WTC11 (cell line): ENCODE measurements around the gene EVA1A. TPM values are rescaled to one million over a fixed set of nuclear protein-coding genes. Genes with fewer than 3 reads are reported as not detected.

ENCODE experiments used
- ATAC-seq: fragments of 200-7000 bp; cut with Tn5 transposase; 2 replicates; pipeline ENCODE4 v1.10.0; 2021; ENCODE audit warnings: mild to moderate bottlenecking, moderate library complexity
- CTCF ChIA-PET: fragments of 300-600 bp; sonication (Branson Sonifier 250); formaldehyde crosslinking; loops from one replicate; lab custom pipeline; 2021; ENCODE audit warnings: antibody characterized with exemption; lab: Charles Lee
- POLR2A ChIA-PET: fragments of 350-600 bp; sonication (Branson Sonifier 250); formaldehyde crosslinking; loops from one replicate; lab custom pipeline; 2021; ENCODE audit warnings: antibody characterized with exemption; lab: Charles Lee
- DNase-seq: peaks from one replicate; pipeline ENCODE4 v3.0.0; 2021; ENCODE audit warnings: low spot score
- H3K27ac Mint-ChIP-seq: 2 replicates; pipeline ENCODE4 v1.8.0; 2021; ENCODE audit warnings: mixed read lengths
- H3K27me3 Mint-ChIP-seq: 2 replicates; pipeline ENCODE4 v1.8.0; 2021; ENCODE audit warnings: low read depth, mild to moderate bottlenecking, moderate library complexity, mixed read lengths
- H3K36me3 Mint-ChIP-seq: 2 replicates; pipeline ENCODE4 v1.8.0; 2021; ENCODE audit warnings: mixed read lengths
- H3K4me1 Mint-ChIP-seq: 2 replicates; pipeline ENCODE4 v1.8.0; 2022; ENCODE audit warnings: mixed read lengths
- H3K4me3 Mint-ChIP-seq: 2 replicates; pipeline ENCODE4 v1.8.0; 2021; ENCODE audit warnings: mild to moderate bottlenecking, moderate library complexity, mixed read lengths
- H3K9me3 Mint-ChIP-seq: 2 replicates; pipeline ENCODE4 v1.8.0; 2021; ENCODE audit warnings: mixed read lengths
- ATF1 ChIP-seq: sonication (generic); formaldehyde crosslinking; IDR thresholded peaks from 2 replicates; pipeline ENCODE4 v1.8.1; 2023; ENCODE audit warnings: mild to moderate bottlenecking, moderate library complexity, missing genetic modification reagents
- ATF3 ChIP-seq: sonication (generic); formaldehyde crosslinking; conservative IDR thresholded peaks from 2 replicates; pipeline ENCODE4 v1.8.1; 2022; ENCODE audit warnings: mild to moderate bottlenecking, missing genetic modification reagents
- CREB1 ChIP-seq: sonication (generic); formaldehyde crosslinking; IDR thresholded peaks from 2 replicates; pipeline ENCODE4 v1.8.0; 2023; ENCODE audit warnings: mild to moderate bottlenecking, missing genetic modification reagents
- ESRRA ChIP-seq: sonication (generic); formaldehyde crosslinking; IDR thresholded peaks from 2 replicates; pipeline ENCODE4 v1.8.1; 2022; ENCODE audit warnings: mild to moderate bottlenecking, missing genetic modification reagents, borderline replicate concordance
- FOXK1 ChIP-seq: sonication (generic); formaldehyde crosslinking; IDR thresholded peaks from 2 replicates; pipeline ENCODE4 v1.8.0; 2022; ENCODE audit warnings: mild to moderate bottlenecking, moderate library complexity, missing genetic modification reagents
- GABPB1 ChIP-seq: sonication (generic); formaldehyde crosslinking; IDR thresholded peaks from 2 replicates; pipeline ENCODE4 v1.8.1; 2023; ENCODE audit warnings: mild to moderate bottlenecking, missing genetic modification reagents
- GRHL2 ChIP-seq: fragments of 250-450 bp; sonication (Bioruptor Pico); IDR thresholded peaks from 2 replicates; pipeline ENCODE4 v1.8.0; 2022; ENCODE audit warnings: mild to moderate bottlenecking, moderate library complexity; ENCODE audit not compliant: insufficient replicate concordance, severe bottlenecking
- HMGA2 ChIP-seq: fragments of 250-450 bp; sonication (Bioruptor Pico); IDR thresholded peaks from 2 replicates; pipeline ENCODE4 v1.4.0; 2021; ENCODE audit warnings: mild to moderate bottlenecking, moderate library complexity
- IRF2 ChIP-seq: sonication (generic); formaldehyde crosslinking; IDR thresholded peaks from 2 replicates; pipeline ENCODE4 v1.8.0; 2022; ENCODE audit warnings: low read depth, missing genetic modification reagents, borderline replicate concordance
- JAZF1 ChIP-seq: fragments of 250-450 bp; sonication (Bioruptor Pico); IDR thresholded peaks from 2 replicates; pipeline ENCODE4 v1.9.0; 2021; ENCODE audit warnings: moderate library complexity, mild to moderate bottlenecking, inconsistent platforms
- NFATC4 ChIP-seq: fragments of 250-450 bp; sonication (Bioruptor Pico); IDR thresholded peaks from 2 replicates; pipeline ENCODE4 v1.9.0; 2021; ENCODE audit warnings: mild to moderate bottlenecking
- RELA ChIP-seq: sonication (generic); formaldehyde crosslinking; IDR thresholded peaks from 2 replicates; pipeline ENCODE4 v1.8.1; 2022; ENCODE audit warnings: missing genetic modification reagents, mild to moderate bottlenecking, borderline replicate concordance
- SMAD4 ChIP-seq: sonication (generic); formaldehyde crosslinking; IDR thresholded peaks from 2 replicates; pipeline ENCODE4 v1.8.0; 2022; ENCODE audit warnings: mild to moderate bottlenecking, missing genetic modification reagents
- ZBTB21 ChIP-seq: sonication (generic); formaldehyde crosslinking; IDR thresholded peaks from 2 replicates; pipeline ENCODE4 v1.8.1; 2023; ENCODE audit warnings: mild to moderate bottlenecking, missing genetic modification reagents, borderline replicate concordance
- ZNF219 ChIP-seq: sonication (generic); formaldehyde crosslinking; IDR thresholded peaks from 2 replicates; pipeline ENCODE4 v1.8.0; 2023; ENCODE audit warnings: missing genetic modification reagents, mild to moderate bottlenecking, borderline replicate concordance
- ZNF263 ChIP-seq: sonication (generic); formaldehyde crosslinking; IDR thresholded peaks from 2 replicates; pipeline ENCODE4 v1.8.1; 2022; ENCODE audit warnings: low read depth, mild to moderate bottlenecking, moderate library complexity, missing genetic modification reagents
- ZNF416 ChIP-seq: fragments of 250-450 bp; sonication (Bioruptor Pico); IDR thresholded peaks from 2 replicates; pipeline ENCODE4 v1.9.0; 2021; ENCODE audit warnings: mild to moderate bottlenecking, inconsistent platforms
- total RNA-seq: library from RNA; stranded (reverse); gene quantifications from 3 replicates; pipeline ENCODE4 v1.2.3, GENCODE V29; 2021
- TF ChIP-seq, protein P1 (sequence below): sonication (generic); formaldehyde crosslinking; IDR thresholded peaks from 2 replicates; pipeline ENCODE4 v1.8.0; 2022; ENCODE audit warnings: mild to moderate bottlenecking, missing genetic modification reagents
- TF ChIP-seq, protein P2 (sequence below): sonication (generic); formaldehyde crosslinking; IDR thresholded peaks from 2 replicates; pipeline ENCODE4 v1.8.0; 2023; ENCODE audit warnings: mild to moderate bottlenecking, missing genetic modification reagents
- TF ChIP-seq, protein P3 (sequence below): sonication (generic); formaldehyde crosslinking; IDR thresholded peaks from 2 replicates; pipeline ENCODE4 v1.8.1; 2023; ENCODE audit warnings: mild to moderate bottlenecking, missing genetic modification reagents, moderate library complexity

The EVA1A gene
- total RNA-seq, 1 experiment from 2014 or later = 4.1 TPM

DNA sequence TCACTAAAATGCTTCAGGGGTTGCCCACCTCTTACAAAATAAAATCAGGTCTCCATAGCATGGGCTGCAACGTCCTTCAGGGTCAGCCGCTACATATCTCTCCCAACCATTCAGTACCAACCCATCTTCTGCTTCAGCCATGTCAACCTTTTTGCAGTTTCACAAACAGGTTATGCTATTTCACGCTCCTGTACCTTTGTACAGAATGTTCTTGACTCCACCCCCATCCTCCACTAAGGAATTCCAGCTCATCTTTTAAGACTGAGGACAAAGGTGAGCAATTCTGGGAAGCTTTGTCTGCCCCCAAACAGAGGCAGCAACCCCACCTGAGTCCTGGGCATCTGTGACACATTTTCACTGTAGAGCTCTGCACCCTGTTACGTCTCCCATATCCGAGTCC is 8.8 kb upstream of the EVA1A start (continued):
- TF ChIP-seq NFATC4 (CRISPR knock-in tag) = no peak
- TF ChIP-seq, protein P1, sequence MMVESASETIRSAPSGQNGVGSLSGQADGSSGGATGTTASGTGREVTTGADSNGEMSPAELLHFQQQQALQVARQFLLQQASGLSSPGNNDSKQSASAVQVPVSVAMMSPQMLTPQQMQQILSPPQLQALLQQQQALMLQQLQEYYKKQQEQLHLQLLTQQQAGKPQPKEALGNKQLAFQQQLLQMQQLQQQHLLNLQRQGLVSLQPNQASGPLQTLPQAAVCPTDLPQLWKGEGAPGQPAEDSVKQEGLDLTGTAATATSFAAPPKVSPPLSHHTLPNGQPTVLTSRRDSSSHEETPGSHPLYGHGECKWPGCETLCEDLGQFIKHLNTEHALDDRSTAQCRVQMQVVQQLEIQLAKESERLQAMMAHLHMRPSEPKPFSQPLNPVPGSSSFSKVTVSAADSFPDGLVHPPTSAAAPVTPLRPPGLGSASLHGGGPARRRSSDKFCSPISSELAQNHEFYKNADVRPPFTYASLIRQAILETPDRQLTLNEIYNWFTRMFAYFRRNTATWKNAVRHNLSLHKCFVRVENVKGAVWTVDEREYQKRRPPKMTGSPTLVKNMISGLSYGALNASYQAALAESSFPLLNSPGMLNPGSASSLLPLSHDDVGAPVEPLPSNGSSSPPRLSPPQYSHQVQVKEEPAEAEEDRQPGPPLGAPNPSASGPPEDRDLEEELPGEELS (CRISPR knock-in tag) = no peak
- TF ChIP-seq GRHL2 (CRISPR knock-in tag) = no peak
- no peak for TF ChIP-seq ZNF416
- TF ChIP-seq FOXK1 = no peak
- TF ChIP-seq, all 79 proteins: peak for 0

DNA sequence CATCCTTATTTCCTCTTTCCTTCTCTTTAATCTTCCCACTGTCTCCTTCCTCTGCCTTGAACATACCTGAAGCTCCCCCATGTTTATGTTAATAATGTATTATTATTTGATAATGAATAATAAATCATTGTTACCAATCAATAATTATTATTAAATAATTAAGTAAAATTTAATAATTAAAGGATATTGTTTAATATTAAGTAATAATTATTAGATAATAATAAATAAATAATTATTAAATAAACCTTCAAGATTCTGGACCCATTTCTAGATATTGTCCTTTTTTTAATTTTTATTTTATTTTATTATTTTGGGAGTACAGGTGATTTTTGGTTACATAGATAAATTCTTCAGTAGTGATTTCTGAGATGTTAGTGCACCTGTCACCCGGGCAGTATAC is 7.4 kb upstream of the EVA1A start:
- no peak for DNase-seq
- ChIA-PET POLR2A (no interaction called here), CTCF (no interaction called here)
- H3K4me1 Mint-ChIP-seq = peaks cover 6% of the 10 kb centered on the region
- H3K27me3 Mint-ChIP-seq = peaks cover 2% of the 10 kb centered on the region
- no peak overlapping the region for H3K27ac Mint-ChIP-seq
- ATAC-seq = no peak
- H3K36me3 Mint-ChIP-seq = no peaks in the 10 kb centered on the region
- no peaks in the 10 kb centered on the region for H3K9me3 Mint-ChIP-seq
- H3K4me3 Mint-ChIP-seq = no peak overlapping the region
- TF ChIP-seq ESRRA (CRISPR knock-in tag) (no peak), ZBTB21 (CRISPR knock-in tag) (no peak), ATF1 (no peak), HMGA2 (peak; percentile 99)
- TF ChIP-seq, all 79 proteins: peak for 1

- Mint-ChIP-seq H3K27ac (no peak overlapping the region), H3K36me3 (no peaks in the 10 kb centered on the region), H3K27me3 (peaks cover 20% of the 10 kb centered on the region), H3K4me3 (no peak overlapping the region), H3K9me3 (no peaks in the 10 kb centered on the region), H3K4me1 (peaks cover 18% of the 10 kb centered on the region)
- CTCF ChIA-PET = interaction anchor here (1.4 kb wide), 1 partner anchor 62 kb away, joined by 4 read pairs; no protein-coding TSS in a partner anchor
- DNase-seq (no peak), ATAC-seq (no peak)
- TF ChIP-seq, protein P2, sequence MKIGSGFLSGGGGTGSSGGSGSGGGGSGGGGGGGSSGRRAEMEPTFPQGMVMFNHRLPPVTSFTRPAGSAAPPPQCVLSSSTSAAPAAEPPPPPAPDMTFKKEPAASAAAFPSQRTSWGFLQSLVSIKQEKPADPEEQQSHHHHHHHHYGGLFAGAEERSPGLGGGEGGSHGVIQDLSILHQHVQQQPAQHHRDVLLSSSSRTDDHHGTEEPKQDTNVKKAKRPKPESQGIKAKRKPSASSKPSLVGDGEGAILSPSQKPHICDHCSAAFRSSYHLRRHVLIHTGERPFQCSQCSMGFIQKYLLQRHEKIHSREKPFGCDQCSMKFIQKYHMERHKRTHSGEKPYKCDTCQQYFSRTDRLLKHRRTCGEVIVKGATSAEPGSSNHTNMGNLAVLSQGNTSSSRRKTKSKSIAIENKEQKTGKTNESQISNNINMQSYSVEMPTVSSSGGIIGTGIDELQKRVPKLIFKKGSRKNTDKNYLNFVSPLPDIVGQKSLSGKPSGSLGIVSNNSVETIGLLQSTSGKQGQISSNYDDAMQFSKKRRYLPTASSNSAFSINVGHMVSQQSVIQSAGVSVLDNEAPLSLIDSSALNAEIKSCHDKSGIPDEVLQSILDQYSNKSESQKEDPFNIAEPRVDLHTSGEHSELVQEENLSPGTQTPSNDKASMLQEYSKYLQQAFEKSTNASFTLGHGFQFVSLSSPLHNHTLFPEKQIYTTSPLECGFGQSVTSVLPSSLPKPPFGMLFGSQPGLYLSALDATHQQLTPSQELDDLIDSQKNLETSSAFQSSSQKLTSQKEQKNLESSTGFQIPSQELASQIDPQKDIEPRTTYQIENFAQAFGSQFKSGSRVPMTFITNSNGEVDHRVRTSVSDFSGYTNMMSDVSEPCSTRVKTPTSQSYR (CRISPR knock-in tag) = no peak
- TF ChIP-seq GABPB1 (CRISPR knock-in tag) = peak; percentile 30; the same call in 1 of the 2 replicates
- TF ChIP-seq ZNF416 = no peak
- POLR2A ChIA-PET = no interaction called here
These were observed 5.0 kb upstream of the EVA1A start for GRCh38 chr2:75565472-75566462.

DNA sequence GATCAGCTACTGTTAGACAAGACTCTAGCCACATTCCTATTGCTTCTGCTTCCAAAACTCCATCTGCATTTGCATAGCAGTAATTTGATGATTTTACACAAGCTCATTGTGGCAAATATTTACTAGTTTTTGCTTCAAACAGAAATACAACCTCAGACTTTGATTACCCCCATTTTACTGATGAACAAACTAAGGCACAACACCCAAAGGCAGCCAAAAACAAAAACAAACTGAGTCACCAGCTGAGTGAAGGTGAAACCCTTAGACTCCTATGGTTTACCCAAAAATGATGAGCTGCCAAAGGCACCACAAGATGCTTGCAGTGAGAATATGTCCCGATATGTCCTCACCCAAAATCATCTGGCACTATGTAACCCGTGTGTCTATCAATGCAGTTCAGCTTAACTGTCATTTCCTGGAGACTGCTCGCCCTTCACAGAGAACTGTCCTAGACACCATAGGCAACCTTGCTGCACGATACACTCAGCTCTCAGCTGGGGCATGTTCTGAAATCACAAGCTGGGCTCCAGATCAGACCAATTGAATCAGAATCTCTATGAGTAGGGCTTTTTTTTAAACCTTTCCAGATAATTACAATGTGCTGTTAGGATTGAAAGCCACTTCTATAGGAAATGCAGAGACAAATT is 4.1 kb upstream of the EVA1A start:
- ChIA-PET POLR2A (interaction anchor here (0.8 kb wide), 1 partner anchor 1125 kb away, joined by 3 read pairs; no protein-coding TSS in a partner anchor), CTCF (interaction anchor here (1.1 to 1.5 kb wide), 3 partner anchors 9 to 63 kb away, joined by 3 to 4 read pairs (median 3); no protein-coding TSS in a partner anchor)
- H3K4me1 Mint-ChIP-seq = peaks cover 20% of the 10 kb centered on the region
- TF ChIP-seq RELA (CRISPR knock-in tag) = no peak
- no peak for TF ChIP-seq CREB1 (CRISPR knock-in tag)
- no peak for TF ChIP-seq ZNF219
- no peak for TF ChIP-seq JAZF1 (CRISPR knock-in tag)
- TF ChIP-seq ATF3 (CRISPR knock-in tag) = no peak
- no peak for TF ChIP-seq IRF2 (CRISPR knock-in tag)
- TF ChIP-seq, protein P3, sequence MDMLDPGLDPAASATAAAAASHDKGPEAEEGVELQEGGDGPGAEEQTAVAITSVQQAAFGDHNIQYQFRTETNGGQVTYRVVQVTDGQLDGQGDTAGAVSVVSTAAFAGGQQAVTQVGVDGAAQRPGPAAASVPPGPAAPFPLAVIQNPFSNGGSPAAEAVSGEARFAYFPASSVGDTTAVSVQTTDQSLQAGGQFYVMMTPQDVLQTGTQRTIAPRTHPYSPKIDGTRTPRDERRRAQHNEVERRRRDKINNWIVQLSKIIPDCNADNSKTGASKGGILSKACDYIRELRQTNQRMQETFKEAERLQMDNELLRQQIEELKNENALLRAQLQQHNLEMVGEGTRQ = no peak
- TF ChIP-seq SMAD4 = no peak
- TF ChIP-seq ATF1 = no peak
- TF ChIP-seq, protein P1 (CRISPR knock-in tag) = no peak
- no peak for TF ChIP-seq HMGA2
- no peak for TF ChIP-seq ZNF263

More for the DNA sequence above, 4.1 kb upstream of the EVA1A start:
- H3K9me3 Mint-ChIP-seq = no peaks in the 10 kb centered on the region
- ATAC-seq = no peak
- no peak for DNase-seq
- H3K27ac Mint-ChIP-seq = no peak overlapping the region
- H3K27me3 Mint-ChIP-seq = peaks cover 25% of the 10 kb centered on the region
- no peak overlapping the region for H3K4me3 Mint-ChIP-seq
- no peaks in the 10 kb centered on the region for H3K36me3 Mint-ChIP-seq
